ENCODE measurements around the gene COL13A1.

COL13A1 gene

DNA sequence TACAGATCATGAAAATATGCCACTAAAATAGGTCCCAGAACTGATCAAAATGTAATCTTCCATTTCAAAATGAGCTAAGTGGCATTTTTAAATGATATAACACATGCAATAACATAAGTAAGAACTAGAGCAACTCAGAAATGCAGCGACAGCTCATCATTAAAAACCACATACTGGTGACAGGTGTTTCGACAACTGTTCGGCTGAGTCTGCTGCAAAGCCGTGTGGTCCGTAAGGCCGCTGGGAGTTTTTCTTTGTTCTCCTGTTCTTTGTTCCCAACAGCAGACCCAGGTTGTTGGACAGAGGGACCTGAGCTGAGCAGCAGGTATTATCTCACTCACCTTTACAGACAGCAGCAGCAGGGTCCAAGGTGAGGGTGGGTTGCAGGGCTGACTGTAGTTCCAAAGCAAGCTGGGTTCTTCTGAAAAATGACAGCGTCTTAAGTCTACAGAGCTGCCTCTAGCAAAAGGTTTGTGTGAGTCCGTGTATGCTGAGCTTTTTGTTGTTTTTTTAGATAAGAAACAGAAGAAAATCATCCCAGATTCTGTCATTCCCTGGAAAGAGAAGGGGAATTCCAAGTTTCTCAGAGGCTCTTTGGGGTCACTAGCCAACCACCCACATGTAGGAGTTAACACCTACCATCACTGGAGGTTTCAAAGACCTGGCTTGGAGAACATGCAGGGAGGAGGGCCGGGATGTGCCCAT, 205.6 kb downstream of the COL13A1 start:
- Histone ChIP-seq H3K27me3 (ENCODE audit: control insufficient read depth, insufficient read depth, low read length) (no peaks in the 10 kb centered on the region), H3K9ac (no peak overlapping the region), H3K4me2 (ENCODE audit: low read length) (no peak overlapping the region), H3K79me2 (no peaks in the 10 kb centered on the region), H3K27ac (no peak overlapping the region), H3K4me1 (no peaks in the 10 kb centered on the region), H2AFZ (no peak overlapping the region), H3K9me3 (ENCODE audit: control insufficient read depth, low read length) (no peaks in the 10 kb centered on the region), H3K36me3 (ENCODE audit: control insufficient read depth, insufficient read depth, low read length) (no peaks in the 10 kb centered on the region), H3K4me3 (ENCODE audit: low read depth, low read length) (no peak overlapping the region)
- TF ChIP-seq, protein P1, sequence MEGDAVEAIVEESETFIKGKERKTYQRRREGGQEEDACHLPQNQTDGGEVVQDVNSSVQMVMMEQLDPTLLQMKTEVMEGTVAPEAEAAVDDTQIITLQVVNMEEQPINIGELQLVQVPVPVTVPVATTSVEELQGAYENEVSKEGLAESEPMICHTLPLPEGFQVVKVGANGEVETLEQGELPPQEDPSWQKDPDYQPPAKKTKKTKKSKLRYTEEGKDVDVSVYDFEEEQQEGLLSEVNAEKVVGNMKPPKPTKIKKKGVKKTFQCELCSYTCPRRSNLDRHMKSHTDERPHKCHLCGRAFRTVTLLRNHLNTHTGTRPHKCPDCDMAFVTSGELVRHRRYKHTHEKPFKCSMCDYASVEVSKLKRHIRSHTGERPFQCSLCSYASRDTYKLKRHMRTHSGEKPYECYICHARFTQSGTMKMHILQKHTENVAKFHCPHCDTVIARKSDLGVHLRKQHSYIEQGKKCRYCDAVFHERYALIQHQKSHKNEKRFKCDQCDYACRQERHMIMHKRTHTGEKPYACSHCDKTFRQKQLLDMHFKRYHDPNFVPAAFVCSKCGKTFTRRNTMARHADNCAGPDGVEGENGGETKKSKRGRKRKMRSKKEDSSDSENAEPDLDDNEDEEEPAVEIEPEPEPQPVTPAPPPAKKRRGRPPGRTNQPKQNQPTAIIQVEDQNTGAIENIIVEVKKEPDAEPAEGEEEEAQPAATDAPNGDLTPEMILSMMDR (IDR thresholded peaks at IDR 0.05) = no peak
